Stimulated activated naive CD4-positive, alpha-beta T cell (primary cell): ENCODE data around the gene HORMAD1.
A peak's percentile ranks its signal among the peaks of the same experiment; 100 is the strongest.
"Not testable (repeated sequence)": the region's sequence is repeated elsewhere in the genome, so short reads cannot be mapped to it uniquely, and the experiment has no call there.

Experiments used
- DNase-seq, 6 experiments: peaks; one replicate each; lab custom pipeline; 2025; lab: John Stamatoyannopoulos, UW

The HORMAD1 gene

GRCh38 chr1:150720703-150721102 lies at the start of gene HORMAD1:
TSS of gene HORMAD1 (minus strand) at chr1:150720895. CDS start at chr1:150719505, 1,390 bp downstream.
- no peak for DNase-seq

GRCh38 chr1:150767704-150768103 lies 47.0 kb upstream of the HORMAD1 start:
- DNase-seq = not testable (repeated sequence)

- not testable (repeated sequence) for DNase-seq
Measured at GRCh38 chr1:150765977-150766301, 45.2 kb upstream of the HORMAD1 start.

GRCh38 chr1:150765296-150765976 lies 44.7 kb upstream of the HORMAD1 start, which contains the start of gene CTSS:
TSS of gene CTSS (minus strand) at chr1:150765778. CDS start at chr1:150764763, 1,015 bp downstream.
- peak in 3 of 6 experiments; percentile 37 to 50 (median 39) for DNase-seq

GRCh38 chr1:150764617-150765101 lies 44.0 kb upstream of the HORMAD1 start:
- DNase-seq = no peak

- no peak for DNase-seq
Measured at GRCh38 chr1:150763018-150763417, 42.3 kb upstream of the HORMAD1 start.

GRCh38 chr1:150762552-150762951 lies 41.9 kb upstream of the HORMAD1 start:
- DNase-seq = no peak

GRCh38 chr1:150761801-150762200 lies 41.1 kb upstream of the HORMAD1 start:
- DNase-seq = no peak

GRCh38 chr1:150760013-150760412 lies 39.3 kb upstream of the HORMAD1 start:
- no peak for DNase-seq

- no peak for DNase-seq
Measured at GRCh38 chr1:150753416-150753815, 32.7 kb upstream of the HORMAD1 start.

GRCh38 chr1:150751443-150751842 lies 30.7 kb upstream of the HORMAD1 start:
- DNase-seq = no peak

- no peak for DNase-seq
Measured at GRCh38 chr1:150749720-150750311, 29.1 kb upstream of the HORMAD1 start.

GRCh38 chr1:150748878-150749719 lies 28.4 kb upstream of the HORMAD1 start:
- DNase-seq = no peak

- DNase-seq = no peak
Measured at GRCh38 chr1:150730130-150730721, 9.5 kb upstream of the HORMAD1 start.

GRCh38 chr1:150724336-150724735 lies 3.6 kb upstream of the HORMAD1 start:
- no peak for DNase-seq

- DNase-seq = no peak
Measured at GRCh38 chr1:150720098-150720497, 597 bp downstream of the HORMAD1 start.

GRCh38 chr1:150718225-150718891 lies 2.3 kb downstream of the HORMAD1 start:
- no peak for DNase-seq

GRCh38 chr1:150709031-150709430 lies 11.7 kb downstream of the HORMAD1 start:
- DNase-seq = not testable (repeated sequence)

- no peak for DNase-seq
Measured at GRCh38 chr1:150708595-150708994, 12.1 kb downstream of the HORMAD1 start.

- no peak for DNase-seq
Measured at GRCh38 chr1:150706091-150706490, 14.6 kb downstream of the HORMAD1 start.

- no peak for DNase-seq
Measured at GRCh38 chr1:150703427-150703826, 17.3 kb downstream of the HORMAD1 start.
